22Rv1 (cell line): ENCODE measurements around the gene CTNNA3.

ENCODE experiments used
- ZFX ChIP-seq: fragments of 450-650 bp; IDR thresholded peaks from 2 replicates; pipeline ENCODE4 v1.6.1; 2017; ENCODE audit warnings: antibody characterized with exemption, borderline replicate concordance
- TF ChIP-seq, protein P1 (sequence below): fragments of 450-650 bp; IDR thresholded peaks from 2 replicates; pipeline ENCODE4 v1.5.1; 2017; ENCODE audit warnings: mild to moderate bottlenecking

DNA sequence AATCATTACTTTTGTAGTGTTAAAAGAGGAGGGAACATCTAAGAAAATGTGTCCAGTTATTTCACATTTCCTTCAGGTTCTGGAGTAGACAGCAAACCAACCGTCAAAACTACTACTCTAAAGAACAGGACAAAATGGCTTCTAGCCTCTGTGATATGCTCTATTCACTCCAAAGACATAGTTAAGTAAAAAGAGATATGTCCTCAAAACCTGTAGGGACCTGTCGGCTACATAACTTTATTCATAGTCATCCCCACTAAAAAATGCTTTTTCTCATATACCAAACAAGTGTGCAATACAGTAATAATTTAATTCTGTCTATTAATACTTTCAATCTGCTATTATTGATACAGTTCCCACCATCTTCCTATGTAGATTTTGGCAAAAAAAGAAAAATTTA lies 1412.9 kb downstream of the CTNNA3 start:
- TF ChIP-seq, protein P1, sequence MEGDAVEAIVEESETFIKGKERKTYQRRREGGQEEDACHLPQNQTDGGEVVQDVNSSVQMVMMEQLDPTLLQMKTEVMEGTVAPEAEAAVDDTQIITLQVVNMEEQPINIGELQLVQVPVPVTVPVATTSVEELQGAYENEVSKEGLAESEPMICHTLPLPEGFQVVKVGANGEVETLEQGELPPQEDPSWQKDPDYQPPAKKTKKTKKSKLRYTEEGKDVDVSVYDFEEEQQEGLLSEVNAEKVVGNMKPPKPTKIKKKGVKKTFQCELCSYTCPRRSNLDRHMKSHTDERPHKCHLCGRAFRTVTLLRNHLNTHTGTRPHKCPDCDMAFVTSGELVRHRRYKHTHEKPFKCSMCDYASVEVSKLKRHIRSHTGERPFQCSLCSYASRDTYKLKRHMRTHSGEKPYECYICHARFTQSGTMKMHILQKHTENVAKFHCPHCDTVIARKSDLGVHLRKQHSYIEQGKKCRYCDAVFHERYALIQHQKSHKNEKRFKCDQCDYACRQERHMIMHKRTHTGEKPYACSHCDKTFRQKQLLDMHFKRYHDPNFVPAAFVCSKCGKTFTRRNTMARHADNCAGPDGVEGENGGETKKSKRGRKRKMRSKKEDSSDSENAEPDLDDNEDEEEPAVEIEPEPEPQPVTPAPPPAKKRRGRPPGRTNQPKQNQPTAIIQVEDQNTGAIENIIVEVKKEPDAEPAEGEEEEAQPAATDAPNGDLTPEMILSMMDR = no peak
- TF ChIP-seq ZFX = no peak
